HG03039 (cell line): ENCODE measurements around the gene MACROD2.
"Not testable (repeated sequence)": the region's sequence is repeated elsewhere in the genome, so short reads cannot be mapped to it uniquely, and the experiment has no call there.

Experiments used
- ATAC-seq: cut with Tn5 transposase; IDR thresholded peaks from one replicate; pipeline ENCODE4 v1.9.1; 2021; ENCODE audit warnings: mild to moderate bottlenecking, moderate library complexity; ENCODE audit not compliant: unreplicated experiment

MACROD2 gene

DNA sequence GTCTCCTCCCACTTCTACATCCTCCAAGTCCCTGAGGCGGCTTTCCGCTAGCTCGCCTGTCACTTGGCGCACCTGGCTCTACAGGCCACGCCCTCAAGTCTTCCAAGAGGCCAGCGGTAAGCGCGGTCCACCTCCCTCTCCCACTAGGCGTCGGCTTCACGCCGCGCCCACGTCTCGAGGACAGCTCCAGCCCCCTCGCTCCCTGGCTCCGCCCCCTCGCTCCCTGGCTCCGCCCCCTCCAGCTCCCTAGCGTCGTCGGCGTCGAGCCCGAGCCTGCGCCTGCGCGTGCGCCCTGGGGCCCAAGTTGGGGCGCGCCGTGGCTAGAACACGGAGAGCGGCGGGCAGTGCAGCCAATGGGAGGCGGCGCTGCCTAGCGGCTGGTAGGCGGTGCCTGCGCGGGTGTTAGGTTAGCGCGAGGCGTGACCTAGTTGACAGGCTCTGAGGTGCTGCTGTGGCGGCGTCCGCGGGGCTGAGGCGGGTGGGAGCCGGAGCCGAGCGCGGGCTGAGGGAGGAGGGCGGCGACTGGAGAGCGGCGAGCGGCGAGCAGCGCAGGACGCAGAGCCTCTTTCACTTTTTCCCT is at the start of gene MACROD2:
Gene MACROD2, plus strand, starts transcription at position 431 of the 580 bp plus-strand sequence.
- ATAC-seq: no peak

DNA sequence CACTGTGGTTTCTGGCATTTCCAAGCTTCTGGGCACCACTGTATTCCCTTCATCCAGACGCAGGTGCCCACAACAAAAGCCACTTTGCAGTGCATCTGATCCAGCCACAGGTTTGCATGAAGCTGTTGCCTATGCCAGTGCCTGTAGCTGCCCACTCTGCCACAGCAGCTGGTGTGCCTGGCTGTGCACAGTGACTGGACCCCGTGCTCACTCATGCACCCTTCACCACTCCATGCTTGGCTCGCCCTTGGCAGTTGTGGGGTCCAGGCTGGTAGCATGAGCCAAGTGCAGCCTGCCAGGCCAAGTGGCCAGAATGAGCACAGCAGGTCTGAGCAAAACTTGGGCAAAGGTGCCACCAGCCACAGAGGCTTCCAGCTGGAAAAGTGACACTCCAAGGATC is 47.6 kb upstream of the MACROD2 start:
- ATAC-seq: no peak

GRCh38 chr20:13953227-13953626 is 42.1 kb upstream of the MACROD2 start:
- no peak for ATAC-seq

DNA sequence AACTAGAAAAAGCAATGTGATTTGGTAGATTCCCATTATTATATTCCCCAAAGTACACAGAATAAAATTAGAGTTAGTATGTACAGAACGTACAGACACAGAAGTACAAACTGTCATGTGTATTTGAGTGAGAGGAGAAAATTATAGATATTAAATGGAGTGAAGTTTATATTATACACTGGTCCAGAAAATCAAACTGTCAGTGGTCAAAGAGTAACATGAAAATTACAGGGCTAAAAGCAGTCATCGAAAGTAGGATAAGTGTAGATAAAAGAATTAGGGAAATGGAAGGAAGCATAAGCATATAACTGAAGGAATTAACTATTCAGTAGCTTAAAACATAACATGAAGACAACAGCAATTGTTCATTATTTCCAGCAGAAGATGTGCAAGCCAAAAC is 35.2 kb upstream of the MACROD2 start:
- no peak for ATAC-seq

DNA sequence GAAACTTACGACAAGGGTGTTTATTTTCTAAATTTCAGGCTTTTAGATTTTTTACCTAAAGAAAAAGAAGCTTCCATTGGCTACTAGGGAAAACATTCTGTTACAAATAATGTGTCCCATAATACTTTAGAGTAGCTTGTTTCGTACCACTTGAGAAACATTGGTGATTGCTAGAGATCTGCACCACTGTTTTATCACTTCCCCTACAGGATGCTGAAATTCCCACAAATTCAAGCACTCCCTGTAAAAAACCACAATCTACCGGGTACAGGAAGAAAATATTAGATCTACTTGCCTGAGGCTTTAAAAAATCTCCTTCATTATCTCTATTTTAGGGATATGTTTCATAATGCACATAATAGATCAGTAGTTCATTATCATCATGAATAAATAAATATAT is 34.8 kb upstream of the MACROD2 start:
- no peak for ATAC-seq

DNA sequence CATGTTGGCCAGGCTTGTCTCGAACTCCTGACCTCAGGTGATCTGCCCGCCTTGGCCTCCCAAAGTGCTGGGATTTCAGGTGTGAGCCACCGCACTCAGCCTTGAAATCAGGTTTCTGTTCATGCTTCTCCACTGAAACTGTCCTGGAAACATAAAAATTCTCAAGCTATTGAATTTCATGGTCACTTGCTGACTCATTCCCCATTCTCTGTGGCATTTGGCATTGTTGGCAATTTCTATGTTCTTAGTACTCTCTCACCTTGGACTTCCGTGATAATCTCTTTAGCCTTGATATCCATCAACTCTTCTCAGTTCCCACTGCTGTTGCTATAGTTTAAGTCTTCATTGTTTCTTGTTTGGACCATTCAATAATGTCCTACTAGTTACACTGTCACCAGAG is 11.1 kb upstream of the MACROD2 start:
- ATAC-seq: no peak

DNA sequence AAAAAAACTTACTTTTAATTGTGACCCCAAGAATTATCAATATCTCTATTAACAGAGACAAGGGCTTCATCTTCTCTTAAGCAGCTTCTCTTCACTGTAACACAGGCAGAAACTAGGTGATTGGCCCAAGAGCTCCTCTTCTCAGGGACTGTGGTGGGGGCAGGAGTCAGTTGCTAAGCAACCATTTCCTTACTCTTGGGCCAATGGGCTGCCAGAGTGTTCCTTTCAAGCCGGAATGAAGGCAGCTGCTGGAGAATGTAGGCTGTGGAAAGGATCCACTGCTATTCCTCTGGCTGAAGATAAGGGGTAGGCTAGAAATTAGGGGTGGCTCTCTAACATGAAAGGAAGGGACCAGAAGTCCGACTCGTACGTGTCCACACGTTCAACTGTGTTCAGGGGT is 4.9 kb upstream of the MACROD2 start, which contains the start of gene SEL1L2:
Gene SEL1L2, minus strand, starts transcription at position 150 of the 400 bp plus-strand sequence. Its CDS starts 80 bp downstream, at position 70.
- no peak for ATAC-seq

DNA sequence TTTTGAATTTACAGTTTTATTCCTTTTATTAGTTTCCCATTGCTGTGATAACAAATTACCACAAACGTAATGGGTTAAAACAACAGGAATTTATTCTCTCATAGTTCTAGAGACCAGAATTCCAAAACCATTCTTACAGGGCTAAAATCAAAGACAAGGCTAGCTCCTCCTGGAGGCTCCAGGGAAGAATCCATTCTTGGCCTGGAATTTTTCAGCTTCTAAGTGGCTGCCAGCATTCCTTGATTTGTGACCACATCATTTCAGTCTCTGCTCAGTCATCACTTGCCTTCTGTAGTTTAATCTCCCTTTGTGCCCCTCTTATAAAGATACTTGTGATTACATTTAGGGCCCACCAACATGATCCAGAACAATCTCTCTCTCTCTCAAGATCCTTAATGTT is 4.0 kb upstream of the MACROD2 start:
- no peak for ATAC-seq

DNA sequence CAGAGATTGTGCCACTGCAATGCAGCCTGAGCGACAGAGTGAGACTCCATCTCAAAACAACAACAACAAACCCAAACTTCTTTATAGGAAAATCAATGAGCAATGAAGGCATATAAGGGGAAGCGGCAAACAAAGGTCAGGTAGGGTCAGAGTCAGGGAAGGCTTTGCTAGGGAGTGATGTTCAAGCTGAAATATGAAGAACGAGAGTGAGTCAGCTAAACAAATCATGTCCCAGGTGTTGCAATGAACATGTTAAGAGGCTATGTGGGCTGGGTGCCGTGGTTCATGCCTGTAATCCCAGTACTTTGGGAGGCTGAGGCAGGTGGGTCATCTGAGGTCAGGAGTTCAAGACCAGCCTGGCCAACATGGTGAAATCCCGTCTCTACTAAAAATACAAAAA is 3.4 kb upstream of the MACROD2 start:
- ATAC-seq: not testable (repeated sequence)

DNA sequence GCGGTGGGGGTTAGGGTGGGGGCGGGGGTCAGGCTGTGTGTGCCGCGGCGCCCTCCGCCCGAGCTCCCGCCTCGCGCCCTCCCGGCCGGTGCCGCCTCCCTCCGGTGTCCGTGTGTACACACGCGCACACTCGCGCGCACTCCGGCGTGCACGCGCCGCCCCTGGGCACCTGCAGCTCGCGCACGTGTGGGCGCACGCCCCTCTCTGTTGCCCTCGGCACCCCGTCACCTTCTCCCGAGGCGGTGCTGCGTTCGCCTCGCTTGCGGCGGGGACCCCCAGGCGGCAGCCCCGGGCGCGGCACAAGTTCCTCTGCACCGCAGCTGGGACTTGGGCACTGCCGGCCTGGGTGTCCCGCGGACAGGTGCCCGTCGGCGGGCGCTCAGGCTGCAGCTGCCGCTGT is 525 bp downstream of the MACROD2 start:
- ATAC-seq: no peak

DNA sequence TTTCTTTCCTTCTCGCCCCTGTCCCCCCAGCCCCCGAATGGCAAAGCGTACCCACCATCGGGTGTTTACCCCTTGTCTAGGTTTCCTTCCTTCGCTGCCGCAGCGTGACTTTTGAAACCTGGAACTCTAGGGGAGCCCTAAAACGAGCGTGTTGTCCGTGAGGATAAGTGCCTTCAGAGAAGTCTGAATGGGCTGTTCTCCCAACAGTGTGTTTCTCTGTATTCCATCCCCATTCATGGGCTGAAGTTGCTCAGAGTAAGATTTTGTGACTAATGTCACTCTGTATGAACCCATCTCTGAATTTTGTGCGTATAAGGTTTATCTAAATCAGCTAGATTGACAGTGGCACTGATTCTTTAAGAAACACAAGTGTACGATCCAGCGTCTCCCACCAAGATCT is 949 bp downstream of the MACROD2 start:
- ATAC-seq: no peak

GRCh38 chr20:14000917-14001316 is 5.6 kb downstream of the MACROD2 start:
- no peak for ATAC-seq

- no peak for ATAC-seq
Observed at GRCh38 chr20:14005996-14006395, 10.7 kb downstream of the MACROD2 start.

GRCh38 chr20:14009208-14009607 is 13.9 kb downstream of the MACROD2 start:
- ATAC-seq: no peak

GRCh38 chr20:14012671-14013070 is 17.4 kb downstream of the MACROD2 start:
- no peak for ATAC-seq

GRCh38 chr20:14030991-14031390 is 35.7 kb downstream of the MACROD2 start:
- no peak for ATAC-seq

DNA sequence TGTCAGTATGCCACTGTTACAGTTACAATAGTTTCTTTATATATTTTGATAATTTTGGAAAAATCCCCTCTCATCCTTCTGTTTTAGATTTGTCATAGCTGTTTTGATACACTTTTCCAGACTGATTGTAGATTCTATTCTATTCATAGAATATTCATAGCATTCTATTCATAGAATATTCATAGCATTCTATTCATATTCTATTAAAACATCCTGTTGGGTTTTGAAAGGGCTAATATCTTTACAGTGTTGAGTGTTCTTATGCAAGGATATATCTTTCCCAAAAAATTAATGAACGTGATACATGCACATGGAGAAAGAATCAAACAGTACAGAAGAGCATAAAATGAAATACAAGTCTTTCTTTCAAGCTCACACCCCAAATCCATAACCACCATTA is 38.0 kb downstream of the MACROD2 start:
- no peak for ATAC-seq

GRCh38 chr20:14036567-14036966 is 41.3 kb downstream of the MACROD2 start:
- ATAC-seq: no peak

DNA sequence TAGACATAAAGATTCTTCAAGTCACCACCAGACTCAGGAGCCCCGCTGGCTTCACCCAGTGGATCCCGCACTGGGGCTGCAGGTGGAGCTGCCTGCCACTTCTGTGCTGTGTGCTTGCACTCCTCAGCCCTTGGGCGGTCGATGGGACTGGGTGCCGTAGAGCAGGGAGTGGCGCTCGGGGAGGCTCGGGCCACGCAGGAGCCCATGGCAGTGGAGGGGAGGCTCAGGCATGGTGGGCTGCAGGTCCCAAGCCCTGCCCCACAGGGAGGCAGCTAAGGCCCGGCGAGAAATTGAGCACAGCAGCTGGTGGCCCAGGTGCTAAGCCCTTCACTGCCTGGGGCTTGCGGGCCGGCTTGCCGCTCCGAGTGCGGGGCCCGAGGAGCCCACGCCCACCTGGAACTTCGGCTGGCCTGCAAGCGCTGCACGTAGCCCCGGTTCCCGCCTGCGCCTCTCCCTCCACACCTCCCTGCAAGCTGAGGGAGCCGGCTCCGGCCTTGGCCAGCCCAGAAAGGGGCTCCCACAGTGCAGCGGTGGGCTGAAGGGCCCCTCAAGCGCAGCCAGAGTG is 49.5 kb downstream of the MACROD2 start:
- ATAC-seq: not testable (repeated sequence)

- ATAC-seq: no peak
Observed at GRCh38 chr20:14046534-14046933, 51.2 kb downstream of the MACROD2 start.

DNA sequence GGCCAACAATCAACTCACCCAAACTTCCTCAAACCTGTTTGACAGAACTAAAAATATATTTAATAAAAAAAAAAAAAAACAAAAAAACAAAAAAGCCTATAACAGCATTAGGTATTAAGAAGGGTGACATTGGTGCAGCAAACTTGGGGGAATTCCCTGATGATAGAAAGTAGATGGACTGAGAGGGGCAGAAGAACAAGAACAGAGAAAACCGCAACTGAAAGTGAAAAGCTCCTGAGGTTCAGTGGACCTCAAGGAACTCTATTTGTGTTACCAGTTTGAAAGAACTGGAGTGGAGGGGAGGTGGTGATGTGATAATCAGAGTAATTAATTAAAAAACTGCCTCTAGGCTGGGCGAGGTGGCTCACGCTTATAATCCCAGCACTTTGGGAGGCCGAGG is 53.8 kb downstream of the MACROD2 start:
- ATAC-seq: peak; percentile 71

GRCh38 chr20:14051454-14051853 is 56.1 kb downstream of the MACROD2 start:
- no peak for ATAC-seq

DNA sequence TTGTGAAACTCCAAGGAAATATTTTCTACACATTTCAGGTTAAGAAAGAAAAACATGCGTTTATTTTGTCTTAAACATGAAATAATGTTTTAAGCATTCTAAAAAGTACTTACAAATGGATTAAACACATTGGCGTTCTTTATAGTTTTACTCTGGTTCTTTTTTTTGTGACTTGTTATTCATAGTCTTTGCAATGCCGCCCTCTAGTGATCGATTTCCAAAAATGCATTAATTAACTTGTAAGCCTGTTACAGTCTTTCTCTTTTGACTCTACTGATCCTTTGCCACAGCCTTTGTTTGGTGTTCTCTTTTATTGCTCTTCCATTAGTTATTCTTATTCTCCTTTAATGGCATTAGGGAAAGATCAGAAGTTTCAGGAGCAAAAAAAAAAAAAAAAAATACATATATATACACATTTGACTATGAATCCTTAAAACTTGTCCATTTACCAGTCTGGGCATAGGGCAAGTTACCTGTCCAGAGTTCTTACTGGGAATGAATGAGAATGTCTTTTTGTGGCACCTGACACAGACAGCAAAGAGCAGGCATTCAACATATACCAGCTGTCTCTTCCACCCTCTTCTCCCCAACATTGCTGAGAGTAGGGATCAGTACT is 59.9 kb downstream of the MACROD2 start:
- ATAC-seq: no peak
